PC-3 (cell line): ENCODE results near the gene PKP3.

Experiments
- EZH2 ChIP-seq: fragments of 300-600 bp; sonication (generic); IDR thresholded peaks from one replicate; pipeline ENCODE4 v1.6.1; 2017; ENCODE audit warnings: antibody characterized with exemption, mild to moderate bottlenecking, low read length; ENCODE audit not compliant: unreplicated experiment
- EZH2phosphoT487 ChIP-seq: fragments of 300-600 bp; sonication (generic); IDR thresholded peaks from 2 replicates; pipeline ENCODE4 v1.6.1; 2018; ENCODE audit warnings: mild to moderate bottlenecking, antibody characterized with exemption, low read length, borderline replicate concordance
- TF ChIP-seq, protein P1 (sequence below): fragments of 300-600 bp; sonication (generic); conservative IDR thresholded peaks from 2 replicates; pipeline ENCODE4 v1.5.1; 2017; ENCODE audit warnings: antibody characterized with exemption, low read depth, mild to moderate bottlenecking, low read length

DNA sequence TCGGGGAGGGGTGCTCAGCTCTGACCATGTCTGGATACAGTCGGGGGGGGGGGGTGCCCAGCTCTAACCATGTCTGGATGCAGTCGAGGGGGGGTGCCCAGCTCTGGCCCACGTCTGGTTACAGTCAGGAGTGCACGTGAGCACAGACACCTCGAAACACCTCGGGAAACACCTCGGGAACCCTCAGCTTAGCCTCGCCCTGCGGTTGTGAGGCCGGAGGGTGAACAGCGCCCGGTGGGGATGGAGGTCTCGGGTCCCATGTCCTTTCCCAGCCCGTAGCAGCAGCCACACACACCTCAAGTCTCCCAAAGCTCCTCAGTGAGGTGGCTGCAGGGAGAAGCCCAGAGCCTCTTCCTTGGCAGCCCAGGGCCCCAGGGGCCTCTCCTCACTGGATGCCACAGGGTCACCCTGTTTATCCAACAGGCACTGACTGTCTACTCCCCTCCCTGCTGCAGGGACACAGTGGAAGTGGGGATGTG lies 18.7 kb downstream of the PKP3 start:
- TF ChIP-seq, protein P1, sequence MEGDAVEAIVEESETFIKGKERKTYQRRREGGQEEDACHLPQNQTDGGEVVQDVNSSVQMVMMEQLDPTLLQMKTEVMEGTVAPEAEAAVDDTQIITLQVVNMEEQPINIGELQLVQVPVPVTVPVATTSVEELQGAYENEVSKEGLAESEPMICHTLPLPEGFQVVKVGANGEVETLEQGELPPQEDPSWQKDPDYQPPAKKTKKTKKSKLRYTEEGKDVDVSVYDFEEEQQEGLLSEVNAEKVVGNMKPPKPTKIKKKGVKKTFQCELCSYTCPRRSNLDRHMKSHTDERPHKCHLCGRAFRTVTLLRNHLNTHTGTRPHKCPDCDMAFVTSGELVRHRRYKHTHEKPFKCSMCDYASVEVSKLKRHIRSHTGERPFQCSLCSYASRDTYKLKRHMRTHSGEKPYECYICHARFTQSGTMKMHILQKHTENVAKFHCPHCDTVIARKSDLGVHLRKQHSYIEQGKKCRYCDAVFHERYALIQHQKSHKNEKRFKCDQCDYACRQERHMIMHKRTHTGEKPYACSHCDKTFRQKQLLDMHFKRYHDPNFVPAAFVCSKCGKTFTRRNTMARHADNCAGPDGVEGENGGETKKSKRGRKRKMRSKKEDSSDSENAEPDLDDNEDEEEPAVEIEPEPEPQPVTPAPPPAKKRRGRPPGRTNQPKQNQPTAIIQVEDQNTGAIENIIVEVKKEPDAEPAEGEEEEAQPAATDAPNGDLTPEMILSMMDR, result no peak
- no peak for TF ChIP-seq EZH2
- no peak for TF ChIP-seq EZH2phosphoT487
